ENCODE results near the gene THBS1. TPM values are rescaled to one million over a fixed set of nuclear protein-coding genes. Genes with fewer than 3 reads are reported as not detected.

THBS1 gene
- total and polyA plus RNA-seq, 8 donors: 14.0 to 176 (median 56.4) TPM

- no peak overlapping the region for H3K4me3 ChIP-seq
- 86 to 94% methylated on average over 15 of the region's 15 CpGs for WGBS, 2 donors
- TF ChIP-seq CTCF (IDR thresholded peaks at IDR 0.05): no peak
- no peak for FAIRE-seq
- ATAC-seq: no peak
- DNase-seq: no peak
- H3K27ac ChIP-seq: no peak overlapping the region
- peaks cover 8 to 55% (median 9%) of the 10 kb centered on the region in 3 donors for H3K36me3 ChIP-seq
- H3K27me3 ChIP-seq: no peaks in the 10 kb centered on the region
- H3K4me1 ChIP-seq: no peaks in the 10 kb centered on the region
- intact Hi-C loops (cut with DNase I): no loop called here
- no peaks in the 10 kb centered on the region for H3K9me3 ChIP-seq
Measured at GRCh38 chr15:39593071-39593655, 12.3 kb downstream of the THBS1 start.

GRCh38 chr15:39593656-39594445 lies 13.0 kb downstream of the THBS1 start:
- FAIRE-seq (no peak), ATAC-seq (no peak), DNase-seq (no peak)
- TF ChIP-seq CTCF (IDR thresholded peaks at IDR 0.05): no peak
- Histone ChIP-seq H3K9me3 (no peaks in the 10 kb centered on the region), H3K27ac (no peak overlapping the region), H3K4me1 (no peaks in the 10 kb centered on the region), H3K36me3 (peaks cover 4 to 48% (median 9%) of the 10 kb centered on the region in 3 donors), H3K4me3 (no peak overlapping the region), H3K27me3 (no peaks in the 10 kb centered on the region)
- 88 to 93% methylated on average over 7 of the region's 7 CpGs for WGBS, 2 donors
- intact Hi-C loops (cut with DNase I): no loop called here

GRCh38 chr15:39594446-39595337 lies 13.8 kb downstream of the THBS1 start:
- 80 to 86% methylated on average over 5 of the region's 5 CpGs for WGBS, 2 donors
- ATAC-seq (no peak), DNase-seq (no peak), FAIRE-seq (no peak)
- Histone ChIP-seq H3K27ac (no peak overlapping the region), H3K9me3 (no peaks in the 10 kb centered on the region), H3K4me1 (no peaks in the 10 kb centered on the region), H3K27me3 (no peaks in the 10 kb centered on the region), H3K36me3 (peaks cover 0 to 45% (median 6%) of the 10 kb centered on the region in 3 donors), H3K4me3 (no peak overlapping the region)
- TF ChIP-seq CTCF (IDR thresholded peaks at IDR 0.05): no peak
- intact Hi-C loops (cut with DNase I): no loop called here

- DNase-seq: no peak
- Histone ChIP-seq H3K9me3 (no peaks in the 10 kb centered on the region), H3K27me3 (no peaks in the 10 kb centered on the region), H3K27ac (no peak overlapping the region), H3K36me3 (peaks cover 0 to 40% (median 6%) of the 10 kb centered on the region in 3 donors), H3K4me3 (no peak overlapping the region), H3K4me1 (no peaks in the 10 kb centered on the region)
- FAIRE-seq: no peak
- TF ChIP-seq CTCF (IDR thresholded peaks at IDR 0.05): no peak
- 89% methylated on average over 8 of the region's 8 CpGs for WGBS, 2 donors
- intact Hi-C loops (cut with DNase I): no loop called here
- ATAC-seq: no peak
Measured at GRCh38 chr15:39595338-39596221, 14.7 kb downstream of the THBS1 start.
